GM18498 (cell line): ENCODE results near the gene CACNG5.

Experiments
- ATAC-seq: cut with Tn5 transposase; IDR thresholded peaks from one replicate; pipeline ENCODE4 v1.9.1; 2021; ENCODE audit warnings: mild to moderate bottlenecking, moderate library complexity; ENCODE audit not compliant: unreplicated experiment

Gene CACNG5

DNA sequence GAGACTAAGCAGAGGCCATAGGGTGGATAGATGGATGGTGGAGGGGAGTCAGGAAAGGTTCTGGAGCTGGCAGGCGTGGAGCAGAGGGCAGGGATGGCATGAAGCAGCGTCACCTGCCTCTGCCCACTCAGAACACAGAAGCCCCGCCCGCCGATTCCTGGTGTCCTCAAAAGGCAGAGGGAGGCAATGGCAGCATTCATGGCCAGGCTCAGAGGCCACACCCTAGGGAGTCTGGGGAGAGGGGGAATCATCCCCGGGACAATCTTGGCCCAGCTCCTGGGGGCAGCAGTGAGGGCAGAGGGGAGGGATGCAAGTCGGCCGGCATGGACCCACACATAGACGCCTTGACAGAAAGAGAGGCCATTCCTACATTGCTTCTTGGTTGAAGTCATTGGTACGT, 68.9 kb downstream of the CACNG5 start:
- no peak for ATAC-seq

- ATAC-seq, result no peak
Measured at GRCh38 chr17:66904760-66905624, 70.1 kb downstream of the CACNG5 start.

- peak; percentile 47 for ATAC-seq
Measured at GRCh38 chr17:66906321-66907278, 71.7 kb downstream of the CACNG5 start.

DNA sequence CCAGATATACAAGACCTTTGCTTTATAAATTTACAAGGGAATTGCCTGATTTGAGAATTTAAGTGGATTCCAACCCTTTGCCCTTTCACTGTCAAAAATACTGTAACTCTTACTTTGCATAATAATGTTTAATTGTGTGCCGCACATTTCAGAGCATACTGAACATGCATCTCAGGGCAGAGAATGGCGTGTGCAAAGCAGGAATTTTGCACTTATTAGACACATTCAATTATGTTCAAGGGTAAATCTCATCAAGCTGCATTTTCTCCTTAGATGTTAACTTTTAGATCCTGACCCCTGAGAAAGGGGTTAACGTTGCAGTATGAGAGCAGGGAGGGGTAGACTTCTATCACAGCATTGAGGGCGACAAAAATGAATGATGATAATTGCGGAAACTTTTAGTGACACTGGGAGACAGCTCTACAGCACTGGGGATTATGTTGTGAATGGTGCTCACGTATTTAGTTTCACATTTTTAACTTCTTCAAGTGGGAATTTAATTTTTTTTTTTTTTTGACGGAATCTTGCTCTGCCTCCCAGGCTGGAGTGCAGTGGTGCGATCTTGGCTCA, 75.0 kb downstream of the CACNG5 start:
- no peak for ATAC-seq

DNA sequence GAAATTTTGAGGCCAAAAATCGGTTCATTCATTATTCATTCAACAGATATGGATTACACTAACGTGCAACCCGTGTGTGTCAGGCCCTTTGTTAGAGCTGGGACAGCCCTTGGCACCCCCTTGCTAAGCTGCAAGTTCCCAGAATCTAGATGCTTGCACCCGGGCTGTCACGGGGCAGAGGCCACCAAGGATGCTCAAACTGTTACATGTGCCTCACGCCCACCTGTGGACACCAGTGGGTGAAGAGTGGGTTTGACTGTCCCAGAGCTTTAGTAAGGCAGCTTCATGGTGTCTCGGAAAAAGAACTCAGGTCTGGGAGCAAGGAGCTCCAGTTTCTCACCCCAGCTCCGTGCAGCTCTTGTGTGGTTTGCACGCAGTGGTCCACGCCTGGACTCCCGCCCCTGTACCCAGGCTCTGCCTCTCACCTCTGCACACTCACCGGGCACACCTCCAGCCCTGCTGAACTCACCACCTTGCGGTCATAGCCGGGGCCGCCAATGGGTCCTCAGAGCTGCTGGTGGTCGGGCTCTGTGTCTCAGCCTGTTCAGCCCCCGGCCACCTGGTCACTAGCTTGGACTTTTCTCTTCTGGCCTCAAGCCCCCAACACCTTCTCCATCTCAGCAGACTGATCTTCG, 75.9 kb downstream of the CACNG5 start:
- ATAC-seq, result no peak

DNA sequence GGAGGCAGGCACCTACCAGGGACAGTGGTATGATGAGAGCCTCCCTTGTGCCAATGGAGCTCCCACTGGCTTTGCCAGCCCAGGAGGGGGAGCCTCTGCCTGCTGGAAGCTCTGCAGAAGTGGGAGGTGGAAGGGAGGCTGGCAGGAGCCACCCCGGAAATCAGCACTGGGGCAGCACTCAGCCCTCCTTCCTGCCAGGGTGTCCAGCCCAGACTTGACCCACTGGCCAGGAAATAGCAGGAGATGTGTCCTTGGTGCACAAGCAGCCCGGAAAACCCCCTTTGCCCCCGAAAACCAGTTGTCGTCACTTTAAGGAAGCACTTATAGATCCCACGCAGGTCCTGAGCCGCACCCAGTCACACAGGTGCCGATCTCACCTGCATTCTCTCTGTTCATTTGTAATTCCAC, 80.3 kb downstream of the CACNG5 start:
- ATAC-seq, result no peak

DNA sequence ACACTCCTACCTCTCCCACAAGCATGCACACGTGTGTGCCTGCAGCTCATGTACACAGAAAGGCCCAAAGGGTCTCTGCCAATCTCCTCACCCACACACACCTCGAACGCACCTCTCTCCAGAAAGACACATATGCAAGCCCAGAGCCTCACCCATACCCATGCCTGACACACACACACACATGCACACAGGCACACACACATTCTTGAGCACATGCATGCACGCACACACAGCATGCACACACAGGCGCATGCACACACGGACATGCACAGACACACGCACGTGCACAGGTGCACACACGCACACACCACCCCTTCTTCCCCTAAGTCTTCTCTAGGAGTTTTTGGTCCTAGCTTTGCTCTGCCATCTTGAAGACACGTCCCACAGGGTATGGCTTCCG, 80.9 kb downstream of the CACNG5 start:
- ATAC-seq, result no peak

GRCh38 chr17:66916946-66917345, 82.0 kb downstream of the CACNG5 start:
- ATAC-seq, result no peak

GRCh38 chr17:66918896-66919295, 84.0 kb downstream of the CACNG5 start:
- ATAC-seq, result no peak

GRCh38 chr17:66920435-66920834, 85.5 kb downstream of the CACNG5 start:
- ATAC-seq, result no peak

DNA sequence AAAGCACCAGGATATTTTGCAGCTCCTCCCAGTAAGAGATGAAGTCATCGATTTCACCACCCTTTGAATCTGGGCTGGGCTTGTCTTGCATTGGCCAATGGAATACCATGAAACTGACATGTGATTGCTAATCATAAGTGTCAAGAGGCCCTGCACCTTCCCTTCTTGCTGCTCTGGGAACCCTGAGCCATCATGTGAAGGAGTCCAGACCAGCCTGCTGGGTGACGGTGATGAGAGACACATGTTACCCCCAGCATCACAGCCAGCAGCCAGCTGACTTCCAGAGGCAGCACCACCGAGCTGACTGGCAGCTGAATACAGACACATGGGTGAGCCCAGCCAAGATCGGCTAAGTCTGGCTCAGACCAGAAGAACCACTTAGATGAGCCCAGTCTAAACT, 86.0 kb downstream of the CACNG5 start:
- no peak for ATAC-seq

- ATAC-seq, result no peak
Measured at GRCh38 chr17:66923886-66924285, 89.0 kb downstream of the CACNG5 start.

GRCh38 chr17:66925811-66926500, 91.0 kb downstream of the CACNG5 start:
- ATAC-seq, result no peak

DNA sequence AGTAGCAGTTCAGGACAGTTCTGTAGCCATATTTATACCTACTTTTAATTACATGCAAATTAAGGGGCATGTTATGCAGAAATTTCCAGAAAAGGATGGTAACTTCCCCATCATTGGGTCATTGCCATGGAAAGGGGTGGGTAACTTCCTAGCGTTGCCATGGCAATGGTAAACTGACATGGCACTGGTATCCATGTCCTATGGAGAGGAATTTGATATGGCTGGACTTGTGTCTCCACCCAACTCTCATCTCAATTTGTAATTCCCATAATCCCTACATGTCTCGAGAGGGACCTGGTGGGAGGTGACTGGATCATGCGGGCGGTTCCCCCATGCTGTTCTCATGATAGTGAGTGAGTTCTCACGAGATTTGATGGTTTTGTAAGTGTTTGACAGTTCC, 94.0 kb downstream of the CACNG5 start:
- ATAC-seq, result no peak

- ATAC-seq, result no peak
Measured at GRCh38 chr17:66929591-66929990, 94.7 kb downstream of the CACNG5 start.

- ATAC-seq, result no peak
Measured at GRCh38 chr17:66930933-66931332, 96.0 kb downstream of the CACNG5 start.

DNA sequence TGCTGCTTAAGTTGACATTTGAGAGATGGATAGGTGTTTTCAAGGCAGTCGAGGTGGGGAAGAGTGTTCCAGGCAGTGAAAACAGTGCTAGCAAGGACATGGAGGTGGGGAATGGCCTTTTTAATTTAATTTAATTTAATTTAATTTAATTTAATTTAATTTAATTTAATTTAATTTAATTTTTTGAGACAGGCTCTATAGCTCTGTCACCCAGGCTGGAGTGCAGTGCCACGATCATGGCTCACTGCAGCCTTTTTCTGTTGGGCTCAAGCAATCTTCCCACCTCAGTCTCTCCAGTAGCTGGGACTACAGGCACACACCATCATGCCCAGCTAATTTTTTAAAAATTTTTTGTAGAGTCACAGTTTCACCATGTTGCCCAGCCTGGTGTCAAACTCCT, 97.4 kb downstream of the CACNG5 start:
- no peak for ATAC-seq

GRCh38 chr17:66934040-66934439, 99.1 kb downstream of the CACNG5 start:
- ATAC-seq, result no peak
